ENCODE results near the gene PRRX2. TPM values are rescaled to one million over a fixed set of nuclear protein-coding genes. Genes with fewer than 3 reads are reported as not detected.

Gene PRRX2
- total RNA-seq, 1 donor from 2014 or later = not detected

DNA sequence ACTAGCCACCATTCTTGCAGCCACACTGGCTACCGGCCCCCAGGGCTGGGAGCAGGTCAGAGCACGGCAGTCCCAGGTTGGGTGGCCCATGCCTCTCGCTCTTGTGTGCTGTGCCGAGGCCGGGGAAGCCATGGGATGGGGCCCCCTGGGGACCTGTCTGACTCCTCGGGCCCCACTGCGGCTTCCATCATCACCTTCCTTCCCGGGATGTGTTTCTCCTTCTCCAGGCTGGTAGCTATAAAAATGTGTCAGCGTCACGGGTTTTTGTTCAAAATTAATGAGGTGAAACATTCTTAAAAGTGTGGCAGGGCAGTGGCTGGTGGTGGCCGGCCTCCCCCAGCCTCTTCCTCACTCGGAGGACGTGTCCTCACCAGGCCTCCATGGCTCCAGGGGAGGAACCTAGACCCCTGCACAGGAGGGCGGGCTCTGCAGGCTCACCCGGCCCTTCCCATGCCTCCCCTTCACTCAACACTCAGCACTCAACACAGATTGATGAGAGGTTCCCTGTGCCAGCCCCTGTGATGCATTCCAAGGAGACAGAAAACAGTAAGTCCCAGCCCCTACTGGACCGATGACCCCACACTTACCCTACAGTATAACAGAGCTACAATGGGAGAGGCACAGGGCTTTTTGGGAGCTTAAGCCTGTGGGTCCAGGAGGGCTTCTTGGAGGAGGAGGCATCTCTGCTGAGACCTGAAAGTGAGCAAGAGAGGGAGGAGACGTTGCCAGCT is 44.2 kb downstream of the PRRX2 start:
- Mint-ChIP-seq H3K9me3 (no peaks in the 10 kb centered on the region), H3K4me3 (no peak overlapping the region), H3K4me1 (peaks cover 10% of the 10 kb centered on the region), H3K36me3 (ENCODE audit: low read depth) (no peaks in the 10 kb centered on the region), H3K27ac (no peak overlapping the region), H3K27me3 (peaks cover 17% of the 10 kb centered on the region)
- intact Hi-C loops (cut with micrococcal nuclease) = no loop called here
- no peak for DNase-seq
- ATAC-seq (ENCODE audit: low read depth) = no peak
- ChIA-PET CTCF (interaction anchor here (1.3 kb wide), 1 partner anchor 28 kb away, joined by 3 read pairs; no protein-coding TSS in a partner anchor), POLR2A (no interaction called here)
- TF ChIP-seq, protein P1, sequence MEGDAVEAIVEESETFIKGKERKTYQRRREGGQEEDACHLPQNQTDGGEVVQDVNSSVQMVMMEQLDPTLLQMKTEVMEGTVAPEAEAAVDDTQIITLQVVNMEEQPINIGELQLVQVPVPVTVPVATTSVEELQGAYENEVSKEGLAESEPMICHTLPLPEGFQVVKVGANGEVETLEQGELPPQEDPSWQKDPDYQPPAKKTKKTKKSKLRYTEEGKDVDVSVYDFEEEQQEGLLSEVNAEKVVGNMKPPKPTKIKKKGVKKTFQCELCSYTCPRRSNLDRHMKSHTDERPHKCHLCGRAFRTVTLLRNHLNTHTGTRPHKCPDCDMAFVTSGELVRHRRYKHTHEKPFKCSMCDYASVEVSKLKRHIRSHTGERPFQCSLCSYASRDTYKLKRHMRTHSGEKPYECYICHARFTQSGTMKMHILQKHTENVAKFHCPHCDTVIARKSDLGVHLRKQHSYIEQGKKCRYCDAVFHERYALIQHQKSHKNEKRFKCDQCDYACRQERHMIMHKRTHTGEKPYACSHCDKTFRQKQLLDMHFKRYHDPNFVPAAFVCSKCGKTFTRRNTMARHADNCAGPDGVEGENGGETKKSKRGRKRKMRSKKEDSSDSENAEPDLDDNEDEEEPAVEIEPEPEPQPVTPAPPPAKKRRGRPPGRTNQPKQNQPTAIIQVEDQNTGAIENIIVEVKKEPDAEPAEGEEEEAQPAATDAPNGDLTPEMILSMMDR (IDR thresholded peaks at IDR 0.05) = no peak

DNA sequence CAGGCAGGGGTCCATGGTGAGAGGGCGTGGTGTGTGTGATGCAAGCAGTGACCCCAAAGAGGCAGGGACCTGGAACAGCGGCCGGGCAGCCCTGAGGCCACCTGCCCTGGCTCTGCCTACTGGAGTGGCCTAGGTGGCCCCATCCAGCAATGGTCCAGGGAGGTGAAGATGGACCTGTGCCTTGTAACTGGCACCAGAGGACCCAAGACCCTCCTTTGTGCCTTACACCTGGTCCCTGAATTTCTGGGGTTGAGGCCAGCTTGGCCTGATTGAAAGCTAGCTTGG is 44.7 kb downstream of the PRRX2 start:
- CTCF ChIA-PET = interaction anchor here (1.3 kb wide), 1 partner anchor 28 kb away, joined by 3 read pairs; no protein-coding TSS in a partner anchor
- POLR2A ChIA-PET = no interaction called here
- Mint-ChIP-seq H3K36me3 (ENCODE audit: low read depth) (no peaks in the 10 kb centered on the region), H3K4me1 (peaks cover 10% of the 10 kb centered on the region), H3K4me3 (no peak overlapping the region), H3K27ac (no peak overlapping the region), H3K9me3 (no peaks in the 10 kb centered on the region), H3K27me3 (peaks cover 22% of the 10 kb centered on the region)
- intact Hi-C loops (cut with micrococcal nuclease) = no loop called here
- no peak for DNase-seq
- no peak for ATAC-seq (ENCODE audit: low read depth)
- TF ChIP-seq, protein P1 (IDR thresholded peaks at IDR 0.05) = no peak

DNA sequence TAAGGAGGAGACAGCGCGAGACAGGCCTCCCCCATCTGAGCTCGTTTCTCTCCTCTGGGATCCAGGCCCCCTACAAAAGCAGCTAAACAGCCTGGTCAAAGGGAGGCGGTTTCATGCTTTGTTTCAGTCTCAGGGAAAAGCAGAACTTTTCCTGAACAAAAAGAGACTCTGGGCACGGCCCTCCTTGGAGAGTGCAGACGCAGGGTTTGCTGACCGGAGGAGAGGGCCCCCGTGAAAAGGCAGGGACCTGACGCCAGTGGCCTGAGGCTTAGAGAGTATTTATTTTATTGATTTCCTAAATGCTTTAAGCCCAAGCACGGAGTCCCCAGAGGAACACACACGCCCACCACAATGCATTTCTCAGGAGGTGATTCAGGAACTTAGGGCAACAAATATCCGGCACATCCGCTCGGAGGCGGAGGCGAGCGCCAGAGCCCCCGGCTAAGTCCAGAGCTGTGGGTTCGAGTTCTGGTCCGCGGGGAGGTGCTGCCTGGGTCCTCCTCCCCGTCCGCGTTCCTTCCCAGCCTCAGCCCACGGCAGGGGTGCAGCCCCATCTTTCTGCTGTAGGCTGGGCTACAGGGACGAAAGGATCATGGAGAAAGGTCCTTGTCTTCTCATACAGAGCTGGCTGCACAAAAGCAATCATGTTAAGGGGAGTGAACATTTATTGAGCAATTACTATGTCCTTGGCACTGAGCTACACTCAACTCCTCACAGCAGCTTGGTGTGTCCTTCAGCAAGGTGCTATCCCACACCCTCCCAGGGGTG is 47.4 kb downstream of the PRRX2 start:
- ChIA-PET POLR2A (interaction anchor here (0.6 kb wide), 1 partner anchor 15 kb away, joined by 4 read pairs; no protein-coding TSS in a partner anchor), CTCF (interaction anchor here (0.7 kb wide), 1 partner anchor 25 kb away, joined by 3 read pairs; no protein-coding TSS in a partner anchor)
- peaks cover 10% of the 10 kb centered on the region for H3K4me1 Mint-ChIP-seq
- no peak for ATAC-seq (ENCODE audit: low read depth)
- intact Hi-C loops (cut with micrococcal nuclease) = no loop called here
- no peak overlapping the region for H3K4me3 Mint-ChIP-seq
- H3K36me3 Mint-ChIP-seq (ENCODE audit: low read depth) = no peaks in the 10 kb centered on the region
- TF ChIP-seq, protein P1 (IDR thresholded peaks at IDR 0.05) = no peak
- H3K9me3 Mint-ChIP-seq = no peaks in the 10 kb centered on the region
- H3K27me3 Mint-ChIP-seq = peaks cover 31% of the 10 kb centered on the region
- DNase-seq = no peak
- no peak overlapping the region for H3K27ac Mint-ChIP-seq

DNA sequence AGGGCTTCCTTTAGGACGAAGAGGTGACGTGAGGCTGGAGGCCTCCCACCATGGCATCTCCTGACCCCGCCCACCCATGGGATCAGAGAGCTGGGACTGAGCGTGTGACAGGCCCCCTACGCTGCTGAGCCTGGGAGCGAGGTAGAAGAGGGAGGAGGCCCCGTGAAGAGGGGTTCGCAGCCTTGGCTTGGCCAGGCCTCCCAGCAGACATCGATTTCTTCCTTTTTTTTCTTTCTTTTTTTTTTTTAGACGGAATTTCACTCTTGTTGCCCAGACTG is 47.9 kb downstream of the PRRX2 start:
- H3K27me3 Mint-ChIP-seq = peaks cover 31% of the 10 kb centered on the region
- TF ChIP-seq, protein P1 (IDR thresholded peaks at IDR 0.05) = no peak
- DNase-seq (no peak), ATAC-seq (ENCODE audit: low read depth) (no peak)
- H3K4me3 Mint-ChIP-seq = no peak overlapping the region
- H3K36me3 Mint-ChIP-seq (ENCODE audit: low read depth) = no peaks in the 10 kb centered on the region
- CTCF ChIA-PET = no interaction called here
- POLR2A ChIA-PET = interaction anchor here (0.6 kb wide), 1 partner anchor 15 kb away, joined by 4 read pairs; no protein-coding TSS in a partner anchor
- H3K27ac Mint-ChIP-seq = no peak overlapping the region
- H3K9me3 Mint-ChIP-seq = no peaks in the 10 kb centered on the region
- intact Hi-C loops (cut with micrococcal nuclease) = no loop called here
- H3K4me1 Mint-ChIP-seq = peaks cover 10% of the 10 kb centered on the region

DNA sequence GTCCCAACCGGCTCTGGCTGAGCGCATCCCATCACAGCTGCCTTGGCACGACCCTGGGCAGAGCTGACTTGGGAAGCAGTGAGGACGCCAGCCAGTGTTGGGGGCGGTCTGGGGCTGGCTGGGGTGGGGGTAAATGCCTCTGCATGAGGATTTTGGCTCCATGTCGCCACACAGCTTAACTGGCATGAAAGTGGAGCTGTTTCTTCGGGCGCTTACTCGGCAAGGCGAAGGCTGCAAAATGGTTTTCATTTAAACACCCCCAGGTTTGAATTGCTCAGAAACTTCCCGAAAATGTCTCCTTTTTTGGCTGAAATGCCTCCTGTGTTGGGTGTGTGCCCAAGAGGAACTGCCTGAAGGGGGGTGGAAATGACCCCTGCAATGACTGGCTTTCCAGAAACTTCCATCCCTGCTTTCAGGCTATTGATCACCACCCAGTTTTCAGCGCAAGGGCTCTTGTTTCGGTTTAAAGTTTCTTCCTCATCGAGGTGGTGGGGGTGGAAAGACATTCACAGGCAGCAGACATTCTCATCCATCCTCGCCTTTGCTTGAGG is 49.1 kb downstream of the PRRX2 start:
- Mint-ChIP-seq H3K4me1 (peaks cover 10% of the 10 kb centered on the region), H3K4me3 (no peak overlapping the region), H3K9me3 (no peaks in the 10 kb centered on the region), H3K36me3 (ENCODE audit: low read depth) (no peaks in the 10 kb centered on the region), H3K27me3 (peaks cover 32% of the 10 kb centered on the region), H3K27ac (no peak overlapping the region)
- intact Hi-C loops (cut with micrococcal nuclease) = no loop called here
- no peak for ATAC-seq (ENCODE audit: low read depth)
- ChIA-PET POLR2A (no interaction called here), CTCF (no interaction called here)
- no peak for DNase-seq
- TF ChIP-seq, protein P1 (IDR thresholded peaks at IDR 0.05) = no peak
